Mucosa of stomach (tissue), 1 donor: ENCODE results near the gene TWIST2.

ENCODE experiments used
- H3K27me3 ChIP-seq: one replicate; pipeline ENCODE4 v1.7.0; 2013; ENCODE audit warnings: mild to moderate bottlenecking, low read length; ENCODE audit not compliant: control insufficient read depth, insufficient read depth
- H3K36me3 ChIP-seq: one replicate; pipeline ENCODE4 v1.7.0; 2013; ENCODE audit warnings: low read length; ENCODE audit not compliant: control insufficient read depth, insufficient read depth
- H3K4me1 ChIP-seq: one replicate; pipeline ENCODE4 v1.7.0; 2013; ENCODE audit warnings: mild to moderate bottlenecking, low read length; ENCODE audit not compliant: control insufficient read depth, insufficient read depth
- H3K4me3 ChIP-seq: one replicate; pipeline ENCODE4 v1.7.0; 2013; ENCODE audit warnings: low read length
- H3K9ac ChIP-seq: one replicate; pipeline ENCODE4 v1.7.0; 2013; ENCODE audit warnings: mild to moderate bottlenecking, low read length, moderate library complexity
- H3K9me3 ChIP-seq: one replicate; pipeline ENCODE4 v1.7.0; 2013; ENCODE audit warnings: mild to moderate bottlenecking, low read length, moderate library complexity; ENCODE audit not compliant: control insufficient read depth
- donor health status: Pancreatic carcinoma.

TWIST2 gene

DNA sequence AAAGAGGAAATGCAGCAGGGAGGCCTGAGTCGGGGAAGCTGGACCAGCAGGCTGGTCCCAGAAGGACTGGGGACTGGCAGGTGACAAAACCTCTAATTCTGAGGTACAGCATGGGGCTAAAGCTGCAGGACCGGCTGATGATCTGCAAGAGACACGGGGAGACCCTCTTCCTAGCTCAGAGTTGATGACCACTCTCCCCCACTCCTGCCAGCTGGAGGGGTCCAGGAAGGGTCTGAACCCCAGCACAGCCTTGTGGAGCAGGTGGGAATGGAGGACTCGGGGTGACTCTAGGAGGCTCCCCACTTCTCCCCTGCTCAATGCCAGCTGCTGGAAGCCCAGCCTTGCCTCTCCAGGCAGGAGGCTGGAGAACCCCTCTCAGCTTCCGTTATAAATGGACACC, 67.7 kb downstream of the TWIST2 start:
- Histone ChIP-seq H3K4me3 (no peak overlapping the region), H3K9me3 (no peaks in the 10 kb centered on the region)

DNA sequence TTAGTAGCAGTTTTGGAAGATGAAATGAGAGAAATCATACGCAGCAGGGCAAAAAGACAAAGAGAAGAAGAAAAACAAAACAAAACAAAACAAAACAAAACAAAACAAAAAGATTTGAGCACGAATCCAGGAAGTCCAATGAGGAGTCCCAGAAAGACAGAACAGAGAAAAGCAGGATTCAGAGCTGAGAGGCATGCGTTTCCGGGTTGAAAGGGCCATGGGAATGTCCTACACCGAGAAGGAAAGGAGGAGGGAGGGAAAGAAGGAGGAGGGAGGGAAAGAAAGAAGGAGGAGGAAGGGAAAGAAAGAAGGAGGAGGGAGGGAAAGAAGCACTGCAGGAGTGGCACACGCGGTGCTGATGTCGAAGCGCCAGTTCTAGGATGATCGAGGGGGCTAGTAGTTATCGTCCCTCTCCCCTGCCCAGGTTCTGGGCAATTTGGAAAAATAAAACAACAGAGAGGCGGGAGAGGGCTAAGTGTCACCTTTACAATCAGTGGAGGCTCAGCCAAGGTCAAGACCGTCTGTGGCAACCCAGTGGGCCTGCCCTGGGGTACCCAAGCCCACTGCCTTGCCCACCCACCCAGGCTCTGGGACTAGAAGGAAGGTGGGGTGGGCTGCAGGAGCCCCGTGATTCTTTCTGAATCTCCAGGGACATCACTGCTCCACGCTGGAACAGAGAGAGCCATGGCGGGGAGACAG, 68.4 kb downstream of the TWIST2 start:
- H3K4me3 ChIP-seq = no peak overlapping the region
- H3K27me3 ChIP-seq = no peaks in the 10 kb centered on the region
- no peaks in the 10 kb centered on the region for H3K9me3 ChIP-seq
- no peaks in the 10 kb centered on the region for H3K4me1 ChIP-seq
- no peak overlapping the region for H3K9ac ChIP-seq
- no peaks in the 10 kb centered on the region for H3K36me3 ChIP-seq

More for the DNA sequence above, 67.7 kb downstream of the TWIST2 start:
- H3K36me3 ChIP-seq = no peaks in the 10 kb centered on the region
- H3K27me3 ChIP-seq = no peaks in the 10 kb centered on the region
- peaks cover 3% of the 10 kb centered on the region for H3K4me1 ChIP-seq
- H3K9ac ChIP-seq = no peak overlapping the region

DNA sequence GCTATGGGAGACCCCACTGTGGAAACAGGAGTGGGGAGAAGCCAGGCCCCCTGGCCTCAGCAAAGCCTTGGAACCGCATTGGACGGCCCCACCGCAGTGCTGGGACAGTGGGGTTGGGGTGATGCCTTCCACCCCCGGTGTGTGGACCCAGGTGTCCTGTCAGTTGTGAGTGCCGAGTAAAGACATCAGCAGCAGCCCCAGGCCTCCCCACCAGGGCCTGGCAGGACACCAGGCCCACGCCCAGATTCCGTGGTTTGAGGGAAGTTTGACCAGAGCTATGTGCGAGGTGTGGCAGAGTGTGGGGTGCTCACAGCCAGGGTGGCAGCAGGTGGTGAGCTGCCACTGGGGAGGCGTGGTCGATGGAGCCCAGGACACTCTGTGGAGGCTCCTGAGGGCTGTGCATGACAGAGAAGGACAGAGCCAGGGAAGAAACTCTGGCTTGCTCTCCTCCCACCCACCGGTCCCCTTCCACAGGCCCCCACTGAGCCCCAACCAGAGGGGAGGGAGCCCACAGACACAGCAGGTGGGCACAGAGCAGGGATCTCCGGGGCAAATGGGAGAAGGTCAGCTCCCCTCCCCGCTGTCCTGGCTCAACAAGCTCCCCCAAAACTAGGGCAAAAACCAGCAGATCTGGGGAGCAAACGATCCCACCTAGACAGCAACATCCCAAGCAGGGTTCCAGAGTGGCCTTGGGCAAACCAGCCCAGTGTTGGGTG, 69.1 kb downstream of the TWIST2 start:
- Histone ChIP-seq H3K4me3 (no peak overlapping the region), H3K9ac (no peak overlapping the region), H3K4me1 (no peaks in the 10 kb centered on the region), H3K27me3 (no peaks in the 10 kb centered on the region), H3K36me3 (no peaks in the 10 kb centered on the region), H3K9me3 (no peaks in the 10 kb centered on the region)

DNA sequence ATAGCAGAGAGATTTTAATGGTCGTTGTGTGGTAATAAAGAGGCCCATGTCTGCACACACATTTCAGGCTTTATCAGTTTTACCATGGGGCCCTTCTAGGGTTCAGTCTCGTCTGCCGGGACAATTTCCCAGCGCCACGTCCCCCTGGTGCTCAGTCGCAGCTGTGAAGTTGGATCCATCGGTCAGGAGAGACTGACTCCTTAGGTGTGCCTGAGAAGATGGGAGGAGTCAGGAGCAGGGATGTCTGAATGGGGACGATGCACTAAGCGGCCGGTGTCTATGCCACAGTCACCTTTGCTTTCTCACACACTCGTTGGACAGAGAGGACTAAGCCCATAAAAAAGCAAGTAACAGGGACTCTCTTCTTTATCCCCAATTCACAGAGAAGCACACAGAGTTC, 71.4 kb downstream of the TWIST2 start:
- H3K4me3 ChIP-seq = no peak overlapping the region
- no peaks in the 10 kb centered on the region for H3K27me3 ChIP-seq
- H3K4me1 ChIP-seq = no peaks in the 10 kb centered on the region
- no peaks in the 10 kb centered on the region for H3K36me3 ChIP-seq
- no peak overlapping the region for H3K9ac ChIP-seq
- no peaks in the 10 kb centered on the region for H3K9me3 ChIP-seq

DNA sequence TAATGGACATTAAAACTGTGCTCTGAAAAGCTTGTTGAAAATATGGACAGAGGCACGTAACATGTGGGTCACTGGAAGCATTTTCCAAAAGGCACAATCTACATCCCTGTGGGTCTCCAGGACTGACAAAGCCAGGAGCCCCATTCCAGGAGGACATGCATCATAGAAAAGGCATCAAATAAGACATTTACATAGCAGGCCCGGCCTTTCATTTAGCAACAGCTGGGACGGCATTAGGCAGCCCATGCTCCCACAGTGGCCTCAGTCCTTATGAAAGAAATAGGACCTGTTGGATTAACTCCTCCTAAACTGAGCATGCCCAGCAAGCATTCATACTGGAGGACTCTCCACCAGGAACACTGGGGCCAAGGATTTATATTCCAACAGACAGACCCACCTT, 72.2 kb downstream of the TWIST2 start:
- Histone ChIP-seq H3K4me1 (no peaks in the 10 kb centered on the region), H3K9me3 (no peaks in the 10 kb centered on the region), H3K27me3 (peaks cover 3% of the 10 kb centered on the region), H3K9ac (no peak overlapping the region), H3K4me3 (no peak overlapping the region), H3K36me3 (no peaks in the 10 kb centered on the region)

DNA sequence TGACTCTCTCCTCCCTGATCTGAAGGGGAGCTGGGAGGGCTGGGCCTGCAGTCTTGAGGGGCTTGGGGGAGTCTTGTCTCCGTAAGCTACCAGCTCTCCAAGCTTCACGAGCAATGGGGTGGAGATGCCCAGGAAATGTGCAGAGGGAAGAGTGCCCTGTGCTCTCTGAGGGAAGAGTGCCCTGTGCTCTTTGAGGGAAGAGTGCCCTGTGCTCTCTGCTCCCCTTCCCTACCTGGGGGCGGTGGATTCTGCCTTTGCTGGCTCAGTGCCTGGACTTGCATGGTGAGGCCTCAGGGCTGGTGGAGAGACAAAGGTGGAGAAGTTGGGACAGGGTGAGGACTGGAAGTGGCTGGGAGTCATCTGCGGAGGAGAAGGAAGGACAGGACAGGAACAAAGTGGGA, 72.7 kb downstream of the TWIST2 start:
- Histone ChIP-seq H3K27me3 (peaks cover 3% of the 10 kb centered on the region), H3K4me3 (no peak overlapping the region), H3K4me1 (no peaks in the 10 kb centered on the region), H3K36me3 (no peaks in the 10 kb centered on the region), H3K9me3 (no peaks in the 10 kb centered on the region), H3K9ac (no peak overlapping the region)

DNA sequence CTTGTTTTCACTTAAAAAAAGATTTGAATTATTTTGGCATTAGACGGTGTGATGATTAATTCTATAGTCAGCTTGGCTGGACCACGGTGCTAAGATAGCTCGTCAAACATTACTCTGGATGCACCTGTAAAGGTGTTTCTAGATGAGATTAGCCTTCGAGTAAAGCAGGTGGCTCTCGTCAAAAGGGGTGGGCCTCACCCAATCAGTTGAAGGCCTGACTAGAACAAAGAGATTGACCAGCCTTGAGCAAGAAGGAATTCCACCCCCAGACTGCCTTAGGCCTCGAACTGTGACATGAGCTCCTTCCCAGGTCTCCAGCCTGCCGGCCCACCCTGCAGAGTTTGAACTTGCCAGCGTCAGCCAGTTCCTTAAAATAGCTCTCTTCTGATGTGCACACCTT, 73.4 kb downstream of the TWIST2 start:
- no peak overlapping the region for H3K9ac ChIP-seq
- no peaks in the 10 kb centered on the region for H3K4me1 ChIP-seq
- H3K4me3 ChIP-seq = no peak overlapping the region
- no peaks in the 10 kb centered on the region for H3K9me3 ChIP-seq
- H3K27me3 ChIP-seq = peaks cover 3% of the 10 kb centered on the region
- H3K36me3 ChIP-seq = no peaks in the 10 kb centered on the region

DNA sequence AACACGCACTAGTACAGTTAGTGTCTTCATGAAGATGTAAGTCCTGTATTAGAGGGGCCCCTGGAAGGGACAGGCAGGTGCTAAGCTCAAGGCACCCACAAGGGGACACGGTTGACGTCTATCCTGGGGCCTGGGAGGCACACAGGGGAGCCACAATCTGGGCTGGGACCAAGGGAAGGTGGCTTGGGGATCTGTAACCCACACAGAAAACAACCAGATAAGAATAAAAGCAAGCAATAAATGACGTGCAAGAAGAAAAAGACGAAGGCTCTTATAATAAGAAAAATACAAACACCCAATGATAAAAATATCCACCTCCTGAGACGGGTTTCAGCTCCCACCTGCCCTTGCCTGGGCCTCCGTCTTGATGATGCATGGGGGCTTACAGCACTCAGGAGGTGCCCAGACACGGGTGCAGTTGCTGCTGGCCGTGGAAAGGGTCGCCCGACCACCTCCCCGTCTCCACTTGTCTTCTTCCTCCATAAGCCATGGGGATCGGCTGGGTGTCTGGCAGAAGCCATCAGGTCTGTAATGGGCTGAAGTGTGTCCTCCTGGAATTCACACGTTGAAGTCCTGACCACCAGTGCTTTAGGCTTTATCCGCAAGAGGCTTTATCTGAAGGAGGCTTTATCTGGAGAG, 73.9 kb downstream of the TWIST2 start:
- Histone ChIP-seq H3K4me1 (no peaks in the 10 kb centered on the region), H3K9me3 (no peaks in the 10 kb centered on the region), H3K4me3 (no peak overlapping the region), H3K36me3 (no peaks in the 10 kb centered on the region), H3K27me3 (peaks cover 3% of the 10 kb centered on the region), H3K9ac (no peak overlapping the region)

DNA sequence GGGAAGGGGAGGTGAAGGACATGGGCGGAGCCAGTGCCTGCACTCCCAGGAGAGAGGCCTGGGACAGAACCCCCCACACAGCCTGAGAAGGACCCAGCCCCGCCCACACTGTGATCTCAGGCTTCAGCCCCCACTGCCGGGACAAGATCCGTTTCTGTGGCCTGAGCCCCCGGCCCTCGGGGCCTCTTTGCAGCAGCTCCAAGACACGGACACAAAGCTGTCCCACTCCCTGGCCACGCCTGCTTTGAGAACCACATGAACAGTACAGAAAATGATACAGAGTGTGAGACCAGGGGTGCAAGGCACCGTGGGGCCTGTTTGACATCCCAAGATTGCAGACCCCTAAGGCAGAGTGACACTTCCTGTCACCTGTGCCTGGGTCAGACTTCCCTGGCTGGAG, 74.5 kb downstream of the TWIST2 start:
- H3K9ac ChIP-seq = no peak overlapping the region
- H3K4me1 ChIP-seq = no peaks in the 10 kb centered on the region
- no peaks in the 10 kb centered on the region for H3K9me3 ChIP-seq
- no peak overlapping the region for H3K4me3 ChIP-seq
- peaks cover 3% of the 10 kb centered on the region for H3K27me3 ChIP-seq
- H3K36me3 ChIP-seq = no peaks in the 10 kb centered on the region

DNA sequence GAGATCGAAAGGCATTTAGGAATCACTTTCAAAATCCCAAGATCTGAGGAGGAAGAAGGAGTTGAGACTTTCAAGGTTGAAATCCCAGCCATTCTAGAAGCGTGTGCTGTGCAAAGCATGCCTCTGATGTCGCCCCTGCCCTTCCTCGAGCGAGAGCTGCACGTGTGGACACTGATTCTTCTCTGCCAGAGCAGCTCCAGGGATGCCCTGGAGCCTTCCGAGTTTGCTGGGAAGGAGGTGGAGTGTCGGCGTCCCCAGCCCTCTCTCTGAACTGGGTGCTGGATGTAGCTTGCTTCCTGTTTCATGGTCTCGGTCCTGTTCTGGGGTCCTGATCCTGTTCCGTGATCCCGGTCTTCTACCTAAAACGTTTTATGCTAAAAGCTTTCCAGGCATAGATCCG, 76.1 kb downstream of the TWIST2 start:
- Histone ChIP-seq H3K4me1 (no peaks in the 10 kb centered on the region), H3K9me3 (no peaks in the 10 kb centered on the region), H3K4me3 (no peak overlapping the region), H3K9ac (no peak overlapping the region), H3K27me3 (peaks cover 3% of the 10 kb centered on the region), H3K36me3 (no peaks in the 10 kb centered on the region)

DNA sequence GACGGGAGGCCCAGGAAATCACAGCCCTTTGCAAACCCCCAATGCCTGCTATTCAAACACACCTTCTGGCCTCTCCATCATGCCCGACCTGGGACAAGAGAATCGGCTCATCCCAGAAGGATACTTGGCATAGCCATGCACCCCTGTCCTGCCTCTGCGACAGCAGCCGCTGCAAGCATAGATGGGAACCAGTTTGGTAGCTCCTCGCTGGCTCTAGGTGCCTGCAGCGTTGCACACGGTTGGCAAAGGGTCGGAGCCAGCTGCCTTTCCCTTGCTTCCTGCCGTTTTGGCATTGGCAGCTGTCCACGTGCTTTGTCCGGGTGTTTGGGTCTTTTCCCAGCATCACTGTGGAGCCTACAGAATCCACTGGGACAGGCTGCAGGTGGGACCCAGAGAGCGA, 76.9 kb downstream of the TWIST2 start:
- Histone ChIP-seq H3K36me3 (no peaks in the 10 kb centered on the region), H3K9ac (no peak overlapping the region), H3K9me3 (no peaks in the 10 kb centered on the region), H3K4me3 (no peak overlapping the region), H3K4me1 (no peaks in the 10 kb centered on the region), H3K27me3 (peaks cover 3% of the 10 kb centered on the region)

DNA sequence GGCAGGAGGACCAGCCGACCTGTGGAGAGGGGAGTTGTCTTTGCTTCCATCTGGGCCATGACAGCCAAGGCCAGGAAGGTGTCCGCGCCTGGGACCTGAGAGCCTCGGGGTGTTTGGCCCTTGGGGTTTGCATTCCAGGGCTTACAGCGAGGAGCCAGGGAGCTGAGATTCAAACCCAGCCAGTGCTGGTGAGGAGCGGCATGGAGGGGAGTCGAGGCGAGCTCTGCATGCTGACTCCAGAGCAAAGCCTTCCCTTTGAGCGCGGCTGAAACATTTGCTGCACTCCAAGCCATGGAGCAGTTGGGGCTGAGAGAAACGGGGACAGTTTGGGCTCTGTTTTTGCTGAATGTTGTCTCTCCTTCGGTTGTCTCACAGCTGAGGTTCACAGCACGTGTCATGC, 77.4 kb downstream of the TWIST2 start:
- no peak overlapping the region for H3K4me3 ChIP-seq
- no peaks in the 10 kb centered on the region for H3K36me3 ChIP-seq
- H3K9ac ChIP-seq = no peak overlapping the region
- peaks cover 3% of the 10 kb centered on the region for H3K27me3 ChIP-seq
- no peaks in the 10 kb centered on the region for H3K9me3 ChIP-seq
- H3K4me1 ChIP-seq = no peaks in the 10 kb centered on the region
